Measurements from ENCODE around the gene ABCD1.

DNA sequence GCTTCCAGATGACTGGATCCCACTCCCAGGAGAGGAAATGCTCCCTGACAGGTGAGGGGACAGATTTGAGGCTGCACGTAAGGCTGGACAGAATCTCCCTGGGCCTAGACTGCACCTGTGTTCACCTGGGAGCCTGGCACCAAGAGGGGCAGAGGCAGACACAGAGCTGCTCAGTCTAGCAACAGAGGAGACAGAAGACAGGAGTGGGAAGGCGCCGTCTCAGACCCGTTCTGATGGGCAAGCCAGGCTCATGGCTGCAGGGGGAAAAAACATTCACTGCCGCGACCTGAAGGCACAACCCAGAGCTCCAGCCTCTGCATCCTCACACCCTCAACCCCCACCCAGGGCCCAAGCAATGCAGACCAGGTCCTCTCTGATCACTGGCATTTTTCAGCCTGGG, 17.2 kb upstream of the ABCD1 start:
- TF ChIP-seq, protein P1, sequence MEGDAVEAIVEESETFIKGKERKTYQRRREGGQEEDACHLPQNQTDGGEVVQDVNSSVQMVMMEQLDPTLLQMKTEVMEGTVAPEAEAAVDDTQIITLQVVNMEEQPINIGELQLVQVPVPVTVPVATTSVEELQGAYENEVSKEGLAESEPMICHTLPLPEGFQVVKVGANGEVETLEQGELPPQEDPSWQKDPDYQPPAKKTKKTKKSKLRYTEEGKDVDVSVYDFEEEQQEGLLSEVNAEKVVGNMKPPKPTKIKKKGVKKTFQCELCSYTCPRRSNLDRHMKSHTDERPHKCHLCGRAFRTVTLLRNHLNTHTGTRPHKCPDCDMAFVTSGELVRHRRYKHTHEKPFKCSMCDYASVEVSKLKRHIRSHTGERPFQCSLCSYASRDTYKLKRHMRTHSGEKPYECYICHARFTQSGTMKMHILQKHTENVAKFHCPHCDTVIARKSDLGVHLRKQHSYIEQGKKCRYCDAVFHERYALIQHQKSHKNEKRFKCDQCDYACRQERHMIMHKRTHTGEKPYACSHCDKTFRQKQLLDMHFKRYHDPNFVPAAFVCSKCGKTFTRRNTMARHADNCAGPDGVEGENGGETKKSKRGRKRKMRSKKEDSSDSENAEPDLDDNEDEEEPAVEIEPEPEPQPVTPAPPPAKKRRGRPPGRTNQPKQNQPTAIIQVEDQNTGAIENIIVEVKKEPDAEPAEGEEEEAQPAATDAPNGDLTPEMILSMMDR (IDR thresholded peaks at IDR 0.05), result no peak
- no peak for TF ChIP-seq POLR2AphosphoS5 (IDR thresholded peaks at IDR 0.05; ENCODE audit: low read depth, low read length)
- TF ChIP-seq, protein P2, sequence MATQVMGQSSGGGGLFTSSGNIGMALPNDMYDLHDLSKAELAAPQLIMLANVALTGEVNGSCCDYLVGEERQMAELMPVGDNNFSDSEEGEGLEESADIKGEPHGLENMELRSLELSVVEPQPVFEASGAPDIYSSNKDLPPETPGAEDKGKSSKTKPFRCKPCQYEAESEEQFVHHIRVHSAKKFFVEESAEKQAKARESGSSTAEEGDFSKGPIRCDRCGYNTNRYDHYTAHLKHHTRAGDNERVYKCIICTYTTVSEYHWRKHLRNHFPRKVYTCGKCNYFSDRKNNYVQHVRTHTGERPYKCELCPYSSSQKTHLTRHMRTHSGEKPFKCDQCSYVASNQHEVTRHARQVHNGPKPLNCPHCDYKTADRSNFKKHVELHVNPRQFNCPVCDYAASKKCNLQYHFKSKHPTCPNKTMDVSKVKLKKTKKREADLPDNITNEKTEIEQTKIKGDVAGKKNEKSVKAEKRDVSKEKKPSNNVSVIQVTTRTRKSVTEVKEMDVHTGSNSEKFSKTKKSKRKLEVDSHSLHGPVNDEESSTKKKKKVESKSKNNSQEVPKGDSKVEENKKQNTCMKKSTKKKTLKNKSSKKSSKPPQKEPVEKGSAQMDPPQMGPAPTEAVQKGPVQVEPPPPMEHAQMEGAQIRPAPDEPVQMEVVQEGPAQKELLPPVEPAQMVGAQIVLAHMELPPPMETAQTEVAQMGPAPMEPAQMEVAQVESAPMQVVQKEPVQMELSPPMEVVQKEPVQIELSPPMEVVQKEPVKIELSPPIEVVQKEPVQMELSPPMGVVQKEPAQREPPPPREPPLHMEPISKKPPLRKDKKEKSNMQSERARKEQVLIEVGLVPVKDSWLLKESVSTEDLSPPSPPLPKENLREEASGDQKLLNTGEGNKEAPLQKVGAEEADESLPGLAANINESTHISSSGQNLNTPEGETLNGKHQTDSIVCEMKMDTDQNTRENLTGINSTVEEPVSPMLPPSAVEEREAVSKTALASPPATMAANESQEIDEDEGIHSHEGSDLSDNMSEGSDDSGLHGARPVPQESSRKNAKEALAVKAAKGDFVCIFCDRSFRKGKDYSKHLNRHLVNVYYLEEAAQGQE (IDR thresholded peaks at IDR 0.05; ENCODE audit: insufficient read depth in 1 of 2, low read depth in 2 of 2, low read length in 1 of 2), result no peak
- TF ChIP-seq TCF7L2 (IDR thresholded peaks at IDR 0.05; ENCODE audit: low read depth, low read length), result no peak
- no peak for TF ChIP-seq SIN3A (IDR thresholded peaks at IDR 0.05; ENCODE audit: borderline replicate concordance, insufficient read depth, low read depth, low read length)

Measured in Panc1 (cell line).